HEK293 (cell line): Measurements from ENCODE around the gene PRR5.

Source experiments
- CTCF ChIA-PET: fragments of 350-600 bp; formaldehyde crosslinking; extraction: SDS; loops from one replicate; lab custom pipeline; 2021; ENCODE audit warnings: antibody characterized with exemption; lab: Yijun Ruan, JAX
- POLR2A ChIA-PET: fragments of 300-600 bp; formaldehyde crosslinking; extraction: SDS; loops from one replicate; lab custom pipeline; 2020; ENCODE audit warnings: antibody characterized with exemption, inconsistent platforms; lab: Yijun Ruan, JAX
- H3K27ac ChIP-seq: fragments of 200-500 bp; sonication (Bioruptor generic); 2 replicates; pipeline ENCODE4 v1.5.1; 2014; ENCODE audit warnings: low read depth, low read length, control low read depth, inconsistent platforms; ENCODE audit errors: extremely low read depth
- H3K36me3 ChIP-seq, 2 experiments: fragments of 200-500 bp in 1 of 2; sonication (Bioruptor generic) in 1 of 2; 1 replicate in 1 of 2; 2 replicates in 1 of 2; pipeline ENCODE4 v1.5.1; 2014 to 2017; ENCODE audit warnings: inconsistent platforms in 2 of 2, low read length in 2 of 2; ENCODE audit not compliant: control insufficient read depth in 2 of 2, insufficient read depth in 1 of 2
- H3K4me1 ChIP-seq: fragments of 200-500 bp; sonication (Bioruptor generic); 2 replicates; pipeline ENCODE4 v1.5.1; 2014; ENCODE audit warnings: mild to moderate bottlenecking, low read length, inconsistent platforms; ENCODE audit not compliant: control insufficient read depth, insufficient read depth
- H3K4me3 ChIP-seq: 2 replicates; pipeline ENCODE4 v1.5.1; 2011; ENCODE audit warnings: low read depth, mild to moderate bottlenecking, control low read depth, low read length, moderate library complexity
- H3K9me3 ChIP-seq: fragments of 200-500 bp; sonication (Bioruptor generic); 2 replicates; pipeline ENCODE4 v1.5.1; 2014; ENCODE audit warnings: low read depth, low read length, inconsistent platforms; ENCODE audit not compliant: control insufficient read depth, insufficient read depth
- BCL11B ChIP-seq: fragments of 450-650 bp; formaldehyde crosslinking; IDR thresholded peaks from 2 replicates; pipeline ENCODE4 v1.5.1; 2016; ENCODE audit warnings: low read depth, missing biosample characterization, missing genetic modification characterization
- KLF16 ChIP-seq: fragments of 450-650 bp; formaldehyde crosslinking; IDR thresholded peaks from 2 replicates; pipeline ENCODE4 v1.5.1; 2017; ENCODE audit warnings: missing biosample characterization, missing genetic modification characterization
- PRDM1 ChIP-seq: fragments of 450-650 bp; formaldehyde crosslinking; IDR thresholded peaks from 2 replicates; pipeline ENCODE4; 2016; ENCODE audit warnings: missing biosample characterization, missing genetic modification characterization
- PRDM10 ChIP-seq: fragments of 450-650 bp; formaldehyde crosslinking; IDR thresholded peaks from 2 replicates; pipeline ENCODE4 v1.5.1; 2016; ENCODE audit warnings: missing biosample characterization, missing genetic modification characterization
- SCRT2 ChIP-seq: fragments of 450-650 bp; formaldehyde crosslinking; IDR thresholded peaks from 2 replicates; pipeline ENCODE4 v1.5.1; 2016; ENCODE audit warnings: missing biosample characterization, missing genetic modification characterization
- SETDB1 ChIP-seq: IDR thresholded peaks from one replicate; pipeline ENCODE4 v1.6.1; 2017; ENCODE audit warnings: mild to moderate bottlenecking, low read length, moderate library complexity, mixed read lengths; ENCODE audit not compliant: insufficient read length
- SP2 ChIP-seq: fragments of 450-650 bp; formaldehyde crosslinking; IDR thresholded peaks from 2 replicates; pipeline ENCODE4 v1.5.1; 2016; ENCODE audit warnings: missing biosample characterization, missing genetic modification characterization
- SP3 ChIP-seq: fragments of 450-650 bp; formaldehyde crosslinking; IDR thresholded peaks from 2 replicates; pipeline ENCODE4 v1.5.1; 2016; ENCODE audit warnings: missing biosample characterization, missing genetic modification characterization
- TRIM28 ChIP-seq: IDR thresholded peaks from 2 replicates; pipeline ENCODE4 v1.6.1; 2011; ENCODE audit warnings: low read length, control low read depth, borderline replicate concordance
- ZBTB17 ChIP-seq: fragments of 450-650 bp; formaldehyde crosslinking; IDR thresholded peaks from 2 replicates; pipeline ENCODE4 v1.5.1; 2016; ENCODE audit warnings: missing biosample characterization, missing genetic modification characterization
- ZBTB48 ChIP-seq: fragments of 450-650 bp; formaldehyde crosslinking; IDR thresholded peaks from 2 replicates; pipeline ENCODE4 v1.5.1; 2016; ENCODE audit warnings: missing biosample characterization, missing genetic modification characterization
- ZIC2 ChIP-seq: fragments of 450-650 bp; formaldehyde crosslinking; IDR thresholded peaks from 2 replicates; pipeline ENCODE4 v1.5.1; 2016; ENCODE audit warnings: missing biosample characterization, missing genetic modification characterization
- ZNF121 ChIP-seq: fragments of 450-650 bp; formaldehyde crosslinking; IDR thresholded peaks from 2 replicates; pipeline ENCODE4 v1.5.1; 2016; ENCODE audit warnings: missing biosample characterization, missing genetic modification characterization
- ZNF2 ChIP-seq: fragments of 450-650 bp; formaldehyde crosslinking; IDR thresholded peaks from 2 replicates; pipeline ENCODE4 v1.5.1; 2016; ENCODE audit warnings: missing biosample characterization, missing genetic modification characterization
- ZNF24 ChIP-seq: fragments of 450-650 bp; formaldehyde crosslinking; IDR thresholded peaks from 2 replicates; pipeline ENCODE4 v1.5.1; 2016; ENCODE audit warnings: missing biosample characterization, missing genetic modification characterization
- ZNF311 ChIP-seq: fragments of 450-650 bp; formaldehyde crosslinking; IDR thresholded peaks from 2 replicates; pipeline ENCODE4 v1.5.1; 2017; ENCODE audit warnings: missing biosample characterization, missing genetic modification characterization, borderline replicate concordance
- ZNF341 ChIP-seq: fragments of 450-650 bp; formaldehyde crosslinking; IDR thresholded peaks from 2 replicates; pipeline ENCODE4; 2016; ENCODE audit warnings: low read depth, missing biosample characterization, missing genetic modification characterization
- ZNF404 ChIP-seq: fragments of 450-650 bp; formaldehyde crosslinking; IDR thresholded peaks from 2 replicates; pipeline ENCODE4 v1.5.1; 2017; ENCODE audit warnings: missing biosample characterization, missing genetic modification characterization
- ZNF416 ChIP-seq: fragments of 450-650 bp; formaldehyde crosslinking; IDR thresholded peaks from 2 replicates; pipeline ENCODE4 v1.5.1; 2016; ENCODE audit warnings: missing biosample characterization, missing genetic modification characterization
- ZNF426 ChIP-seq: fragments of 450-650 bp; formaldehyde crosslinking; IDR thresholded peaks from 2 replicates; pipeline ENCODE4 v1.5.1; 2017; ENCODE audit warnings: missing biosample characterization, missing genetic modification characterization, mild to moderate bottlenecking, inconsistent platforms, moderate library complexity
- ZNF521 ChIP-seq: fragments of 450-650 bp; formaldehyde crosslinking; IDR thresholded peaks from 2 replicates; pipeline ENCODE4 v1.5.1; 2017; ENCODE audit warnings: missing biosample characterization, mild to moderate bottlenecking, missing genetic modification characterization
- ZNF623 ChIP-seq: fragments of 450-650 bp; formaldehyde crosslinking; IDR thresholded peaks from 2 replicates; pipeline ENCODE4 v1.5.1; 2016; ENCODE audit warnings: missing biosample characterization, missing genetic modification characterization
- ZNF629 ChIP-seq: fragments of 450-650 bp; formaldehyde crosslinking; IDR thresholded peaks from 2 replicates; pipeline ENCODE4 v1.5.1; 2017; ENCODE audit warnings: missing biosample characterization, missing genetic modification characterization
- ZNF654 ChIP-seq: fragments of 450-650 bp; formaldehyde crosslinking; IDR thresholded peaks from 2 replicates; pipeline ENCODE4 v1.5.1; 2016; ENCODE audit warnings: low read depth, missing biosample characterization, missing genetic modification characterization
- ZNF660 ChIP-seq: fragments of 450-650 bp; IDR thresholded peaks from 2 replicates; pipeline ENCODE4 v1.5.1; 2018; ENCODE audit warnings: missing biosample characterization, mild to moderate bottlenecking, missing genetic modification characterization
- ZNF785 ChIP-seq: fragments of 450-650 bp; formaldehyde crosslinking; IDR thresholded peaks from 2 replicates; pipeline ENCODE4 v1.5.1; 2016; ENCODE audit warnings: missing biosample characterization, missing genetic modification characterization
- ZSCAN16 ChIP-seq: fragments of 450-650 bp; formaldehyde crosslinking; IDR thresholded peaks from 2 replicates; pipeline ENCODE4 v1.5.1; 2016; ENCODE audit warnings: missing biosample characterization, missing genetic modification characterization
- ZSCAN30 ChIP-seq: fragments of 450-650 bp; IDR thresholded peaks from 2 replicates; pipeline ENCODE4 v1.5.1; 2018; ENCODE audit warnings: missing biosample characterization, mild to moderate bottlenecking, missing genetic modification characterization, moderate library complexity
- ZXDB ChIP-seq: fragments of 450-650 bp; formaldehyde crosslinking; IDR thresholded peaks from 2 replicates; pipeline ENCODE4 v1.5.1; 2016; ENCODE audit warnings: missing biosample characterization, missing genetic modification characterization
- TF ChIP-seq, protein P1 (sequence below): fragments of 450-650 bp; formaldehyde crosslinking; IDR thresholded peaks from 2 replicates; pipeline ENCODE4 v1.5.1; 2016; ENCODE audit warnings: missing biosample characterization, missing genetic modification characterization

PRR5 gene

GRCh38 chr22:44683881-44684280, 18.1 kb upstream of the PRR5 start:
- Histone ChIP-seq H3K9me3 (no peaks in the 10 kb centered on the region), H3K27ac (no peak overlapping the region), H3K4me1 (peaks cover 2% of the 10 kb centered on the region; the same call in 1 of the 2 replicates), H3K36me3 (no peaks in the 10 kb centered on the region), H3K4me3 (no peak overlapping the region)
- no peak for TF ChIP-seq ZNF416 (tag by site-specific recombination)
- peak; percentile 81; the same call in 1 of the 2 replicates for TF ChIP-seq SCRT2
- TF ChIP-seq ZBTB17 (tag by site-specific recombination) = no peak
- ChIA-PET CTCF (interaction anchor here (0.5 to 3.8 kb wide), 23 partner anchors 9 to 742 kb away, joined by 3 to 49 read pairs (median 5); no protein-coding TSS in a partner anchor), POLR2A (interaction anchor here (1.7 kb wide), 1 partner anchor 15 kb away, joined by 6 read pairs; no protein-coding TSS in a partner anchor)

GRCh38 chr22:44684506-44685383, 17.3 kb upstream of the PRR5 start:
- no peaks in the 10 kb centered on the region for H3K36me3 ChIP-seq
- H3K4me1 ChIP-seq = peaks cover 2% of the 10 kb centered on the region; the same call in 1 of the 2 replicates
- H3K9me3 ChIP-seq = no peaks in the 10 kb centered on the region
- H3K27ac ChIP-seq = no peak overlapping the region
- ChIA-PET POLR2A (interaction anchor here (1.5 to 1.7 kb wide), 2 partner anchors 11 to 16 kb away, joined by 6 to 9 read pairs; no protein-coding TSS in a partner anchor), CTCF (interaction anchor here (0.5 to 3.8 kb wide), 46 partner anchors 8 to 743 kb away, joined by 3 to 49 read pairs (median 4); no protein-coding TSS in a partner anchor)
- H3K4me3 ChIP-seq = no peak overlapping the region
- TF ChIP-seq ZNF341 (peak; percentile 70), ZNF24 (no peak; the same call in 1 of the 2 replicates), BCL11B (peak; percentile 14; the same call in 1 of the 2 replicates), ZSCAN30 (tag by site-specific recombination) (peak; percentile 50; the same call in 1 of the 2 replicates), PRDM1 (tag by site-specific recombination) (no peak), ZBTB48 (tag by site-specific recombination) (peak; percentile 91), ZNF404 (tag by site-specific recombination) (no peak), ZNF311 (no peak), ZNF629 (tag by site-specific recombination) (peak; percentile 92), SP2 (tag by site-specific recombination) (peak; percentile 48), TRIM28 (peak; percentile 90), SETDB1 (no peak), ZNF426 (tag by site-specific recombination) (no peak), ZNF654 (peak; percentile 45), ZNF660 (tag by site-specific recombination) (peak; percentile 90), SP3 (peak; percentile 41; the same call in 1 of the 2 replicates), ZNF2 (no peak), ZXDB (tag by site-specific recombination) (0 out of 2 replicates have a peak, but pooled peaks have one; percentile 37), KLF16 (tag by site-specific recombination) (peak; percentile 58), ZNF121 (peak; percentile 81; the same call in 1 of the 2 replicates), ZNF785 (0 out of 2 replicates have a peak, but pooled peaks have one; percentile 16), ZIC2 (tag by site-specific recombination) (peak; percentile 93), ZNF521 (tag by site-specific recombination) (no peak), ZSCAN16 (no peak), PRDM10 (tag by site-specific recombination) (peak; percentile 81), ZNF623 (tag by site-specific recombination) (no peak)
- TF ChIP-seq, protein P1, sequence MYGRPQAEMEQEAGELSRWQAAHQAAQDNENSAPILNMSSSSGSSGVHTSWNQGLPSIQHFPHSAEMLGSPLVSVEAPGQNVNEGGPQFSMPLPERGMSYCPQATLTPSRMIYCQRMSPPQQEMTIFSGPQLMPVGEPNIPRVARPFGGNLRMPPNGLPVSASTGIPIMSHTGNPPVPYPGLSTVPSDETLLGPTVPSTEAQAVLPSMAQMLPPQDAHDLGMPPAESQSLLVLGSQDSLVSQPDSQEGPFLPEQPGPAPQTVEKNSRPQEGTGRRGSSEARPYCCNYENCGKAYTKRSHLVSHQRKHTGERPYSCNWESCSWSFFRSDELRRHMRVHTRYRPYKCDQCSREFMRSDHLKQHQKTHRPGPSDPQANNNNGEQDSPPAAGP (tag by site-specific recombination) = peak; percentile 37; the same call in 1 of the 2 replicates
